GM12874 (cell line): Measurements from ENCODE around the gene MPZL1.

Source experiments
- CTCF ChIP-seq: IDR thresholded peaks from 2 replicates; pipeline ENCODE4 v1.5.1; 2011; ENCODE audit warnings: low read depth, mild to moderate bottlenecking, control low read depth, low read length, moderate library complexity; ENCODE audit not compliant: insufficient read depth

The MPZL1 gene

DNA sequence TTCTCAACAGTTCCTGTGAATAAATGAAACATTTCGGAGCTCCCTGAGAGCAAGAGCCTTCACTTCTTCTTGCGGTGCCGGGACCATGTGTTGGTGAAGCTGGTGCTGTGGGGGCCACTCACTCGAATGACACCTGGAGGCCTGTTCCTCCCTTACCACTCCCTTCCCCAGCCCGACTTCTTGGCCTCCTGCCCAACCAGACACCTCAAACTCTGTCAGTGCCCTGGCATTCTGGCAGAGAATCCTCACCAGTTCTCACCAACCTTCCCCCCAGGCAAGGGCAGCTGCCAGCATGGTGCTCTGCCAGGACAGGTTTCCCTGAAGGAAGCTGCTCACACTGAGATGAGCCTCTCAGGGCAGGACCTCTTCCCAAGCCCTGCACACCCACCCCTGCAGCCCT is 68.3 kb downstream of the MPZL1 start:
- no peak for TF ChIP-seq CTCF

DNA sequence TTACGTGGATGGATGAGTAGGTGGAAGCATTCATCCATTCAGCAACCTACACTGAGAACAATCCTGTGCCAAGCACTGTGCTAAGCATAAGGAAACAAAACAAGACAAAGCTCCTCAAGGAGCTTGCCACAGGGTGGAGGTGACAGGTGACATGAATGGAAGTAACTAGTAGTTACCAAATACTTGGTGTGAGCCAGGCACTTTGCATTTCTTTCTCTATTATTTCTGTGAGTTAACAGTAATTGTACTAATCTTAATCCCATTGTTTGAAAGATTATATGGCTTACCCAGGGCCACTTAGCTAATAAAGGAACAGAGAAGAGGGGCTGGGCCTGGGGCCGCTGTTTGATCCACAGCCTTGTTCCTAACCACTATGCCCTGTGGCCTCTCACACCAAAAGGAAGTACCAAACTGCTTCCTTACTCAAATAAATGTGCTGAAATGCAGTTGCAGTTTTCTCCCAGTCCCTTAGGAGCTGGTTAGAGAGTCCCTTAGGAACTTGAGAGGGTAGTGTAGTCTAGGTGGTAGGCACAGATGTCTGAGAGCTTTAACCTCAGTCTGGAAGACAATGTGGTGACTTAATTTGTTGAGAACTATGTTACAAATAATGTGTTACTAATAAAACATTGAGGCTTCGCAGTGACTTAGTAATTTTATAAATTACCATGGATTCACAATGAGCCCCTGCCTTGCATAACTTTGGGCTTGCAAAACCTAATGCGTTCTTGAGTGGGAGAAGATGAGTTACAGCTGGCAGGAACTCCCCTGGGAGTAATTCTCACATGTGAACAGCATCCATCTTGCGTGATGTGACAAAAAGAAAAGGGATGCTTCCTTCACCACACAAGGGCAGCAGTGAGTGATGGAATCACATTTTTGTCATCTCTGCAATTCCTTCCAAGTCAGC is 69.8 kb downstream of the MPZL1 start:
- TF ChIP-seq CTCF: no peak

GRCh38 chr1:167792188-167792565 is 70.4 kb downstream of the MPZL1 start:
- TF ChIP-seq CTCF: no peak

GRCh38 chr1:167794043-167794442 is 72.3 kb downstream of the MPZL1 start:
- TF ChIP-seq CTCF: no peak

GRCh38 chr1:167795810-167796740 is 74.3 kb downstream of the MPZL1 start:
- no peak for TF ChIP-seq CTCF

DNA sequence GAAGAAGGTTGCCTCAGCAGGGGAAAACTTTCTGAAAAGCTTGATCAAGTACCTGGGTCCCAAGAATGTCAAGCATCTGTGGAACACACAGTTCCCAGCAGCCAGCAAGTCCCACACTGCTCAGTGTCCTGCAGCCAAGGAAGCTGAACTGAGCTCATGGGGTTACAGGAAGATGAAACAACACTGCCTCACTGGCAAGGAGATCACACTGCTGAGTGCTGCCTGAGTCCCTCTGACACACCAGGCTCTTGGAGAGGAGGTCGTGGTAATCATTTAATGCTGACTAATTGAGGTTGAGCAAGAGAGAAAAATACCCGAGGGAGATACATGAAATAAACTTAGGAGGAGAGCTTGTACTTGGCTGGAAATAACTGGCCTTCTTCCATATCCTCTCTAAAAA is 75.2 kb downstream of the MPZL1 start:
- no peak for TF ChIP-seq CTCF

GRCh38 chr1:167798952-167799351 is 77.2 kb downstream of the MPZL1 start:
- TF ChIP-seq CTCF: no peak
